HG03342 (cell line): ENCODE data around the gene TTC9.
A peak's percentile ranks its signal among the peaks of the same experiment; 100 is the strongest.
"Not testable (repeated sequence)": the region's sequence is repeated elsewhere in the genome, so short reads cannot be mapped to it uniquely, and the experiment has no call there.

ENCODE experiments used
- ATAC-seq: cut with Tn5 transposase; IDR thresholded peaks from one replicate; pipeline ENCODE4 v1.9.1; 2021; ENCODE audit warnings: mild to moderate bottlenecking, moderate library complexity; ENCODE audit not compliant: unreplicated experiment

TTC9 gene

GRCh38 chr14:70671652-70672644 is 30.2 kb downstream of the TTC9 start:
- no peak for ATAC-seq

GRCh38 chr14:70677341-70677740 is 35.6 kb downstream of the TTC9 start:
- ATAC-seq, result no peak

- ATAC-seq, result no peak
Observed at GRCh38 chr14:70680748-70681147, 39.0 kb downstream of the TTC9 start.

GRCh38 chr14:70683983-70684382 is 42.3 kb downstream of the TTC9 start:
- no peak for ATAC-seq

GRCh38 chr14:70685474-70686197 is 43.9 kb downstream of the TTC9 start:
- ATAC-seq, result no peak

- no peak for ATAC-seq
Observed at GRCh38 chr14:70692210-70692609, 50.5 kb downstream of the TTC9 start.

- no peak for ATAC-seq
Observed at GRCh38 chr14:70696026-70696425, 54.3 kb downstream of the TTC9 start.

GRCh38 chr14:70697701-70698100 is 56.0 kb downstream of the TTC9 start:
- ATAC-seq, result no peak

- no peak for ATAC-seq
Observed at GRCh38 chr14:70698288-70698687, 56.6 kb downstream of the TTC9 start.

- no peak for ATAC-seq
Observed at GRCh38 chr14:70699646-70700045, 57.9 kb downstream of the TTC9 start.

GRCh38 chr14:70700955-70701585 is 59.4 kb downstream of the TTC9 start:
- ATAC-seq, result no peak

GRCh38 chr14:70701610-70702009 is 59.9 kb downstream of the TTC9 start:
- no peak for ATAC-seq

GRCh38 chr14:70702161-70702560 is 60.4 kb downstream of the TTC9 start:
- no peak for ATAC-seq

GRCh38 chr14:70703621-70704168 is 62.0 kb downstream of the TTC9 start:
- not testable (repeated sequence) for ATAC-seq

GRCh38 chr14:70704960-70705359 is 63.2 kb downstream of the TTC9 start:
- no peak for ATAC-seq

- ATAC-seq, result no peak
Observed at GRCh38 chr14:70706177-70706576, 64.5 kb downstream of the TTC9 start.

- peak; percentile 82 for ATAC-seq
Observed at GRCh38 chr14:70707138-70708038, 65.7 kb downstream of the TTC9 start.

GRCh38 chr14:70708717-70709570 is 67.2 kb downstream of the TTC9 start:
- no peak for ATAC-seq

- no peak for ATAC-seq
Observed at GRCh38 chr14:70709726-70710382, 68.1 kb downstream of the TTC9 start.
